WERI-Rb-1 (cell line): ENCODE measurements around the gene SLCO4C1.
A peak's percentile ranks its signal among the peaks of the same experiment; 100 is the strongest.
"Not testable (repeated sequence)": the region's sequence is repeated elsewhere in the genome, so short reads cannot be mapped to it uniquely, and the experiment has no call there.

Experiments
- DNase-seq: peaks from one replicate; pipeline ENCODE4 v3.0.0-alpha.2; 2020
- H3K27ac ChIP-seq: fragments of 250-450 bp; sonication (Bioruptor Pico); 2 replicates; pipeline ENCODE4 v1.5.1; 2020; ENCODE audit warnings: mild to moderate bottlenecking, moderate library complexity
- H3K27me3 ChIP-seq: fragments of 250-450 bp; sonication (Bioruptor Pico); 2 replicates; pipeline ENCODE4 v1.5.1; 2021; ENCODE audit warnings: mild to moderate bottlenecking, low read depth, moderate library complexity; ENCODE audit not compliant: insufficient read depth, severe bottlenecking
- H3K36me3 ChIP-seq: fragments of 250-450 bp; sonication (Bioruptor Pico); 2 replicates; pipeline ENCODE4 v1.5.1; 2020; ENCODE audit warnings: mild to moderate bottlenecking, moderate library complexity
- H3K4me3 ChIP-seq: 2 replicates; pipeline ENCODE4 v1.5.1; 2011; ENCODE audit warnings: low read depth, mild to moderate bottlenecking, control low read depth, low read length
- H3K9me3 ChIP-seq: fragments of 250-450 bp; sonication (Bioruptor Pico); 2 replicates; pipeline ENCODE4 v1.5.1; 2021; ENCODE audit warnings: mild to moderate bottlenecking, moderate library complexity; ENCODE audit not compliant: severe bottlenecking
- TF ChIP-seq, protein P1 (sequence below): IDR thresholded peaks from 2 replicates; pipeline ENCODE4 v1.5.1; 2011; ENCODE audit warnings: low read depth, mild to moderate bottlenecking, control low read depth, inconsistent platforms, low read length

Gene SLCO4C1, protein sequence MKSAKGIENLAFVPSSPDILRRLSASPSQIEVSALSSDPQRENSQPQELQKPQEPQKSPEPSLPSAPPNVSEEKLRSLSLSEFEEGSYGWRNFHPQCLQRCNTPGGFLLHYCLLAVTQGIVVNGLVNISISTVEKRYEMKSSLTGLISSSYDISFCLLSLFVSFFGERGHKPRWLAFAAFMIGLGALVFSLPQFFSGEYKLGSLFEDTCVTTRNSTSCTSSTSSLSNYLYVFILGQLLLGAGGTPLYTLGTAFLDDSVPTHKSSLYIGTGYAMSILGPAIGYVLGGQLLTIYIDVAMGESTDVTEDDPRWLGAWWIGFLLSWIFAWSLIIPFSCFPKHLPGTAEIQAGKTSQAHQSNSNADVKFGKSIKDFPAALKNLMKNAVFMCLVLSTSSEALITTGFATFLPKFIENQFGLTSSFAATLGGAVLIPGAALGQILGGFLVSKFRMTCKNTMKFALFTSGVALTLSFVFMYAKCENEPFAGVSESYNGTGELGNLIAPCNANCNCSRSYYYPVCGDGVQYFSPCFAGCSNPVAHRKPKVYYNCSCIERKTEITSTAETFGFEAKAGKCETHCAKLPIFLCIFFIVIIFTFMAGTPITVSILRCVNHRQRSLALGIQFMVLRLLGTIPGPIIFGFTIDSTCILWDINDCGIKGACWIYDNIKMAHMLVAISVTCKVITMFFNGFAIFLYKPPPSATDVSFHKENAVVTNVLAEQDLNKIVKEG

DNA sequence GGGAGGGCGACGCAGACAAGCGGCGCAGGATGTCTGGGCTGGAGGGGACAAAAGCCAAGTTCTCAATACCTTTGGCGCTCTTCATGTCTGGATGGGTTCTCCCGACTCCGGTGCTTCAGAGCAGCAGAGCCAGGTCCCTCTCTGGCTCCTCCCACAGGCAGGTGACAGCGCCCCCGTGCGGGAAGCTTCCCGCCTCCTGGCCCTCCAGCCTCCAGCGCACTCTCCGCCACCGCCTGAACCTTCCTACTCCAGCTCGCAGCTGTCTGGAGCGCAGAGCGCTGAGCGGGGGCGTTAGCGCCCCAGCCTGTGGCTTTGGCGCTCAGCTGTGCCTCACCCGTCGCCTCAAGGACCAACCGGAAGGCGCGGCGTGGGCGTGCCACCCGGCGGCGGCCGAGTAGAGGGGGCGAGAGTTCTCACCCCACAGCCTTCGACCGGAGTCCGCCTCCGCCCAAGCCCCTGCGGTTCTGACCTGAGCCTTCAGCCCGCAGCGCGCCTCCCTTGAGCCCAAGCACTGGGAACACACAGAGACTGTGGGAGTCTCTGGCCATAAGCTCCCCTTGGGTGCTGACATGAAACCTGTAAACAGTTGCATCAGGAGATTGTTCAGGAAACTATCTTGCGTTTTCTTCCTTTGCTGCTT, at the start of gene SLCO4C1:
Gene SLCO4C1 (minus strand): TSS at position 107 of the 640 bp plus-strand sequence. CDS start 22 bp downstream, at position 85.
- no peaks in the 10 kb centered on the region for H3K36me3 ChIP-seq
- H3K27me3 ChIP-seq: no peaks in the 10 kb centered on the region
- no peak within 1 kb of the TSS for H3K4me3 ChIP-seq
- TF ChIP-seq, protein P1, sequence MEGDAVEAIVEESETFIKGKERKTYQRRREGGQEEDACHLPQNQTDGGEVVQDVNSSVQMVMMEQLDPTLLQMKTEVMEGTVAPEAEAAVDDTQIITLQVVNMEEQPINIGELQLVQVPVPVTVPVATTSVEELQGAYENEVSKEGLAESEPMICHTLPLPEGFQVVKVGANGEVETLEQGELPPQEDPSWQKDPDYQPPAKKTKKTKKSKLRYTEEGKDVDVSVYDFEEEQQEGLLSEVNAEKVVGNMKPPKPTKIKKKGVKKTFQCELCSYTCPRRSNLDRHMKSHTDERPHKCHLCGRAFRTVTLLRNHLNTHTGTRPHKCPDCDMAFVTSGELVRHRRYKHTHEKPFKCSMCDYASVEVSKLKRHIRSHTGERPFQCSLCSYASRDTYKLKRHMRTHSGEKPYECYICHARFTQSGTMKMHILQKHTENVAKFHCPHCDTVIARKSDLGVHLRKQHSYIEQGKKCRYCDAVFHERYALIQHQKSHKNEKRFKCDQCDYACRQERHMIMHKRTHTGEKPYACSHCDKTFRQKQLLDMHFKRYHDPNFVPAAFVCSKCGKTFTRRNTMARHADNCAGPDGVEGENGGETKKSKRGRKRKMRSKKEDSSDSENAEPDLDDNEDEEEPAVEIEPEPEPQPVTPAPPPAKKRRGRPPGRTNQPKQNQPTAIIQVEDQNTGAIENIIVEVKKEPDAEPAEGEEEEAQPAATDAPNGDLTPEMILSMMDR: no peak
- no peak for DNase-seq
- no peaks in the 10 kb centered on the region for H3K9me3 ChIP-seq
- H3K27ac ChIP-seq: no peak within 1 kb of the TSS

DNA sequence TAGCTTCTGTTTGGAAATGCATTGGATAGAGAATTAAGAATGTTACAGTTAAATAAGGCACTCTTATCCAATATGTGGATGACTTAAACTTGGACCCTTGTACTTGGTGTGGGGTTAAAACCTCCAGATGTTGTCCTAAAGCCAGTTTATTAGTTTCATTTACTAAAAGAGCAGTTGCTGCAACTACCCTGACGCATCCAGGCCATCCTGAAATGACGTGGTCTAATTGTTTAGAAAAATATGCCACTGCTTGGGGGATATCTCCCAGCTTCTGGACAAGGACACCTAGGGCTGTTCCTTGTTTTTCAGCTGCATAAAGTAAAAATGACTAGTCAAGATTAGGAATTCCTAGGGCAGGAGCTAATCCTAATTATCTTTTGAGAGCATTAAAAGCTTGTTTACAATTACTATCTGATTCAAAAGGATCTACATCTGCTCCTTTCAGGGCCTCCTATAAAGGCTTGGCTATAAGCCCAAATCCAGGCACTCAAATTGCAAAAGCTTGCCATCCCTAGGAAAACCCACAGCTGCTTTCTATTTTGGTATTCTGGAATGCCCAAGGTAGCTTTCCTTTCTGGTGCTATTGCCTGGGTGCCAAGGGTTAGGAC, 45.7 kb upstream of the SLCO4C1 start:
- TF ChIP-seq, protein P1: no peak
- no peak overlapping the region for H3K4me3 ChIP-seq
- H3K9me3 ChIP-seq: no peaks in the 10 kb centered on the region
- H3K27me3 ChIP-seq: no peaks in the 10 kb centered on the region
- DNase-seq: peak; percentile 12
- no peak overlapping the region; the same call in 1 of the 2 replicates for H3K27ac ChIP-seq
- H3K36me3 ChIP-seq: no peaks in the 10 kb centered on the region

DNA sequence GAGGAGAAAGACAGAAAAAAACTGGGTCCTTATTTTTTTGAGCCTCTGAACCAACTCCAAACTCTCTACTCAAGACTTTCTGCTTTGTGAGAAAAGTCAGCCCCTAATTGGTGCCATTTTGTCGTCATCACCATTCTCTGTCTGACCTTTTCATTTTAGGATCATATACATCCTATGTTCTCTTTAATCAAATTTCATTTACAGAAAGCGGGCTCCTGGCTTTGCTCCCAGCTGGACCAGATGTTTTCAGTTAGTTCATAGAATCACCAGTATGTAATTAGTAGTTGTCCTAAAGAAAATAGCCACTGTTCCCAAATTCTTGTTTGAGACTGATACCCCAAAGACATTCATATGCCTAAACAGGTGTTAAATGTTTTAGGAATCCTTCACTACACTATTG, 28.6 kb upstream of the SLCO4C1 start:
- H3K9me3 ChIP-seq: no peaks in the 10 kb centered on the region
- TF ChIP-seq, protein P1: no peak
- no peaks in the 10 kb centered on the region for H3K36me3 ChIP-seq
- DNase-seq: no peak
- H3K27me3 ChIP-seq: no peaks in the 10 kb centered on the region
- H3K4me3 ChIP-seq: no peak overlapping the region
- H3K27ac ChIP-seq: no peak overlapping the region

DNA sequence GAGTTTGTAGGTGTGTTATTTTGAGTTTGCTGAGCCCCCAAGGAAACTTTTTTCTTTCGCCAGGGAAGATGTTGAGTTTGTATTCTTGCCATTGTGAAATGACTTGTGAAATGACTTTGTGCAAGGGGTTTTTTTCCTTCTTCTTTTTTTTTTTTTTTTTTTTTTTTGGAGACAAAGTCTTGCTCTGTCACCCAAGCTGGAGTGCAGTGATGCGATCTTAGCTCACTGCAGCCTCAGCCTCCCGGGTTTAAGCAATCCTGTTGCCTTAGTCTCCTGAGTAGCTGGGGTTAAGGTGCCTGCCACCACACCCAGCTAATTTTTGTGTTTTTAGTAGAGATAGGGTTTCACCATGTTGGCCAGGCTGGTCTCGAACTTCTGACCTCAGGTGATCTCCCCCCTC, 22.7 kb upstream of the SLCO4C1 start:
- not testable (repeated sequence) for H3K9me3 ChIP-seq, H3K27ac ChIP-seq, H3K36me3 ChIP-seq, H3K27me3 ChIP-seq, H3K4me3 ChIP-seq, DNase-seq

DNA sequence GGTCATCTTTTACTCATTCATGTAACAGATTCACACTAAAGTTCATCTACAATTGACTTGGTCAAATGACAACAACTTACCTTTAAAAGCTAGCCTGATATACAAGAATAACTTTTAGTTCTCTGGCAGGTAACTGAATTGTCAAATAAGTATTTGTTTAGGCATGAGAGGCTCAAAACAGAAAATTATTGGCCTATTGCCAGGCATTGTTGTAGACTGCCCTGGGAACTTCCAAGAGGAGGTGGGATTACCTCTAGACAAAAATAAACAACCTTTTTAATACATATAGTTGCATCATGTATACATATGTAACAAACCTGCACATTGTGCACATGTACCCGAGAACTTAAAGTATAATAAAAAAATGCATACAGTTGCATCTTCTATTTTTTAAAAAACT, 18.2 kb upstream of the SLCO4C1 start:
- Histone ChIP-seq H3K9me3 (no peaks in the 10 kb centered on the region), H3K27ac (no peak overlapping the region), H3K27me3 (no peaks in the 10 kb centered on the region), H3K36me3 (no peaks in the 10 kb centered on the region), H3K4me3 (no peak overlapping the region)
- TF ChIP-seq, protein P1: no peak
- DNase-seq: no peak

DNA sequence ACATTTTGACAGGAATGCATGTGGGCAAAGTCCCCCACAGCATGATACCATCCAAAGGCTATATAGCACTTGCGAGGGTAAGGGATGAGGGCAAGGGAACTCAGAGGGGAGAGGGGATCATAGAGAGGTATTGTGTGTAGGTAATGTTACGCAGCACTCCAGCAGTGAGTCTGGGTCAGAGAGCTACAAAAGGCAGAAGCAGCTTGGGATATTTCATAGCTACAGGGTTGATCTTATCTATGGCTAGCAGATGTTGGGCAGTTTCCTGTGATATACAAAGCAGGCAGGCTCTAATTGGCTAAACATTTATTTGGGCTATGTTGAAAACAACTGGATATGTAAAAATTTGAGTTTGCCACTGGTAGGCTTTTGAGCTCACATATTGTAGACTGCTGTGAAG, 17.8 kb upstream of the SLCO4C1 start:
- no peak overlapping the region for H3K27ac ChIP-seq
- TF ChIP-seq, protein P1: no peak
- H3K9me3 ChIP-seq: no peaks in the 10 kb centered on the region
- no peak overlapping the region for H3K4me3 ChIP-seq
- H3K36me3 ChIP-seq: no peaks in the 10 kb centered on the region
- no peak for DNase-seq
- no peaks in the 10 kb centered on the region for H3K27me3 ChIP-seq
